ENCODE data around the gene PSPC1. TPM values are rescaled to one million over a fixed set of nuclear protein-coding genes. Genes with fewer than 3 reads are reported as not detected.

PSPC1 gene
- total RNA-seq, 1 donor from 2014 or later: 57.5 TPM

- FAIRE-seq (no peak), DNase-seq (ENCODE audit: low read depth) (no peak)
- H2AFZ ChIP-seq (ENCODE audit: low read depth, low read length): no peak overlapping the region
- TF ChIP-seq EZH2 (IDR thresholded peaks at IDR 0.05; ENCODE audit: insufficient read depth, low read length): no peak
- TF ChIP-seq, protein P1, sequence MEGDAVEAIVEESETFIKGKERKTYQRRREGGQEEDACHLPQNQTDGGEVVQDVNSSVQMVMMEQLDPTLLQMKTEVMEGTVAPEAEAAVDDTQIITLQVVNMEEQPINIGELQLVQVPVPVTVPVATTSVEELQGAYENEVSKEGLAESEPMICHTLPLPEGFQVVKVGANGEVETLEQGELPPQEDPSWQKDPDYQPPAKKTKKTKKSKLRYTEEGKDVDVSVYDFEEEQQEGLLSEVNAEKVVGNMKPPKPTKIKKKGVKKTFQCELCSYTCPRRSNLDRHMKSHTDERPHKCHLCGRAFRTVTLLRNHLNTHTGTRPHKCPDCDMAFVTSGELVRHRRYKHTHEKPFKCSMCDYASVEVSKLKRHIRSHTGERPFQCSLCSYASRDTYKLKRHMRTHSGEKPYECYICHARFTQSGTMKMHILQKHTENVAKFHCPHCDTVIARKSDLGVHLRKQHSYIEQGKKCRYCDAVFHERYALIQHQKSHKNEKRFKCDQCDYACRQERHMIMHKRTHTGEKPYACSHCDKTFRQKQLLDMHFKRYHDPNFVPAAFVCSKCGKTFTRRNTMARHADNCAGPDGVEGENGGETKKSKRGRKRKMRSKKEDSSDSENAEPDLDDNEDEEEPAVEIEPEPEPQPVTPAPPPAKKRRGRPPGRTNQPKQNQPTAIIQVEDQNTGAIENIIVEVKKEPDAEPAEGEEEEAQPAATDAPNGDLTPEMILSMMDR (IDR thresholded peaks at IDR 0.05; ENCODE audit: insufficient read depth, low read depth, low read length): no peak
- H3K4me3 ChIP-seq (ENCODE audit: insufficient read depth, low read depth, low read length): no peak overlapping the region
- H3K36me3 ChIP-seq (ENCODE audit: insufficient read depth, low read length): no peaks in the 10 kb centered on the region
- Mint-ChIP-seq H3K27ac (ENCODE audit: unreplicated experiment) (no peak overlapping the region), H3K36me3 (ENCODE audit: low read depth, unreplicated experiment) (peaks cover 3% of the 10 kb centered on the region), H3K27me3 (ENCODE audit: low read depth, unreplicated experiment) (no peaks in the 10 kb centered on the region), H3K9me3 (ENCODE audit: unreplicated experiment) (no peaks in the 10 kb centered on the region), H3K4me1 (ENCODE audit: low read depth, unreplicated experiment) (peaks cover 9% of the 10 kb centered on the region), H3K4me3 (ENCODE audit: unreplicated experiment) (no peak overlapping the region)
- H3K79me2 ChIP-seq (ENCODE audit: insufficient read depth, low read length): peaks cover 10% of the 10 kb centered on the region
- H3K27ac ChIP-seq (ENCODE audit: low read depth, low read length): no peak overlapping the region
- peaks cover 4% of the 10 kb centered on the region for H3K4me1 ChIP-seq (ENCODE audit: insufficient read depth, low read length)
- no peaks in the 10 kb centered on the region for H3K9me3 ChIP-seq (ENCODE audit: insufficient read depth, low read depth, low read length)
- H3K4me2 ChIP-seq (ENCODE audit: low read length): no peak overlapping the region
- H3K27me3 ChIP-seq (ENCODE audit: insufficient read depth, low read length): no peaks in the 10 kb centered on the region
- peaks cover 9% of the 10 kb centered on the region for H4K20me1 ChIP-seq (ENCODE audit: insufficient read depth, low read length)
- H3K9ac ChIP-seq (ENCODE audit: low read length): no peak overlapping the region
Measured at GRCh38 chr13:19680751-19681150, 102.0 kb downstream of the PSPC1 start.

- Histone ChIP-seq H3K27ac (ENCODE audit: low read depth, low read length) (no peak overlapping the region), H3K9me3 (ENCODE audit: insufficient read depth, low read depth, low read length) (no peaks in the 10 kb centered on the region), H2AFZ (ENCODE audit: low read depth, low read length) (no peak overlapping the region), H3K4me1 (ENCODE audit: insufficient read depth, low read length) (peaks cover 4% of the 10 kb centered on the region), H3K36me3 (ENCODE audit: insufficient read depth, low read length) (peaks cover 29% of the 10 kb centered on the region), H3K9ac (ENCODE audit: low read length) (no peak overlapping the region), H3K27me3 (ENCODE audit: insufficient read depth, low read length) (no peaks in the 10 kb centered on the region), H3K4me2 (ENCODE audit: low read length) (no peak overlapping the region), H3K4me3 (ENCODE audit: insufficient read depth, low read depth, low read length) (no peak overlapping the region), H3K79me2 (ENCODE audit: insufficient read depth, low read length) (no peaks in the 10 kb centered on the region), H4K20me1 (ENCODE audit: insufficient read depth, low read length) (peaks cover 5% of the 10 kb centered on the region)
- H3K4me1 Mint-ChIP-seq (ENCODE audit: low read depth, unreplicated experiment): peaks cover 6% of the 10 kb centered on the region
- TF ChIP-seq, protein P1 (IDR thresholded peaks at IDR 0.05; ENCODE audit: insufficient read depth, low read depth, low read length): no peak
- TF ChIP-seq EZH2 (IDR thresholded peaks at IDR 0.05; ENCODE audit: insufficient read depth, low read length): no peak
- no peak overlapping the region for H3K4me3 Mint-ChIP-seq (ENCODE audit: unreplicated experiment)
- FAIRE-seq: no peak
- H3K36me3 Mint-ChIP-seq (ENCODE audit: low read depth, unreplicated experiment): peaks cover 10% of the 10 kb centered on the region
- DNase-seq (ENCODE audit: low read depth): no peak
- no peak overlapping the region for H3K27ac Mint-ChIP-seq (ENCODE audit: unreplicated experiment)
- no peaks in the 10 kb centered on the region for H3K27me3 Mint-ChIP-seq (ENCODE audit: low read depth, unreplicated experiment)
- no peaks in the 10 kb centered on the region for H3K9me3 Mint-ChIP-seq (ENCODE audit: unreplicated experiment)
Measured at GRCh38 chr13:19676168-19676567, 106.6 kb downstream of the PSPC1 start.

- TF ChIP-seq, protein P1 (IDR thresholded peaks at IDR 0.05; ENCODE audit: insufficient read depth, low read depth, low read length): no peak
- no peak for TF ChIP-seq EZH2 (IDR thresholded peaks at IDR 0.05; ENCODE audit: insufficient read depth, low read length)
- Mint-ChIP-seq H3K9me3 (ENCODE audit: unreplicated experiment) (no peaks in the 10 kb centered on the region), H3K27ac (ENCODE audit: unreplicated experiment) (no peak overlapping the region), H3K36me3 (ENCODE audit: low read depth, unreplicated experiment) (peaks cover 16% of the 10 kb centered on the region), H3K4me3 (ENCODE audit: unreplicated experiment) (no peak overlapping the region), H3K27me3 (ENCODE audit: low read depth, unreplicated experiment) (no peaks in the 10 kb centered on the region), H3K4me1 (ENCODE audit: low read depth, unreplicated experiment) (peaks cover 6% of the 10 kb centered on the region)
- Histone ChIP-seq H3K4me2 (ENCODE audit: low read length) (no peak overlapping the region), H3K27me3 (ENCODE audit: insufficient read depth, low read length) (no peaks in the 10 kb centered on the region), H2AFZ (ENCODE audit: low read depth, low read length) (no peak overlapping the region), H4K20me1 (ENCODE audit: insufficient read depth, low read length) (peaks cover 5% of the 10 kb centered on the region), H3K4me3 (ENCODE audit: insufficient read depth, low read depth, low read length) (no peak overlapping the region), H3K79me2 (ENCODE audit: insufficient read depth, low read length) (no peaks in the 10 kb centered on the region), H3K4me1 (ENCODE audit: insufficient read depth, low read length) (peaks cover 4% of the 10 kb centered on the region), H3K9ac (ENCODE audit: low read length) (no peak overlapping the region), H3K27ac (ENCODE audit: low read depth, low read length) (no peak overlapping the region), H3K9me3 (ENCODE audit: insufficient read depth, low read depth, low read length) (no peaks in the 10 kb centered on the region), H3K36me3 (ENCODE audit: insufficient read depth, low read length) (peaks cover 41% of the 10 kb centered on the region)
- DNase-seq (ENCODE audit: low read depth) (no peak), FAIRE-seq (no peak)
Measured at GRCh38 chr13:19674898-19675297, 107.8 kb downstream of the PSPC1 start.
